Adrenal gland (tissue), 12 donors: ENCODE results near the gene ADA. TPM values are rescaled to one million over a fixed set of nuclear protein-coding genes. Genes with fewer than 3 reads are reported as not detected.

Experiments used
- DNase-seq, 7 donors: peaks; one replicate each; pipeline ENCODE4 v3.0.0-alpha.2; 2019 to 2020
- H3K27ac ChIP-seq, 5 donors: fragments of 200-600 bp; sonication (generic) in 4 of 5; 1 replicate in 3 of 5; 2 replicates in 2 of 5; pipeline versions ENCODE4 v1.5.1 to v1.8.0; 2016 to 2020; ENCODE audit warnings: mild to moderate bottlenecking in 1 of 5
- H3K27me3 ChIP-seq: fragments of 200-600 bp; 2 replicates; pipeline ENCODE4 v1.8.0; 2021
- H3K36me3 ChIP-seq, 2 donors: fragments of 200-600 bp; replicated peaks in 1 of 2; 1 replicate in 1 of 2; 2 replicates in 1 of 2; pipeline versions ENCODE4 v1.5.1 to v1.8.0; 2018 to 2022
- H3K4me1 ChIP-seq, 2 donors: fragments of 200-600 bp; replicated peaks in 1 of 2; 1 replicate in 1 of 2; 2 replicates in 1 of 2; pipeline versions ENCODE4 v1.5.1 to v1.8.0; 2018 to 2021
- H3K4me3 ChIP-seq, 4 donors: fragments of 200-600 bp; sonication (generic) in 3 of 4; one replicate each; pipeline ENCODE4 v1.5.1; 2016 to 2018
- H3K9me3 ChIP-seq, 3 donors: fragments of 200-600 bp; sonication (generic) in 1 of 3; replicated peaks in 1 of 3; 1 replicate in 2 of 3; 2 replicates in 1 of 3; pipeline versions ENCODE4 v1.5.1 to v1.8.0; 2016 to 2021
- POLR2A ChIP-seq, 2 donors: fragments of 450-650 bp; IDR thresholded peaks; one replicate each; pipeline ENCODE4 v1.6.1; 2017; ENCODE audit warnings: antibody characterized with exemption in 2 of 2, mild to moderate bottlenecking in 2 of 2, moderate library complexity in 1 of 2
- WGBS, 4 donors: extraction: QIAGEN DNeasy Blood & Tissue Kit in 2 of 4; methylation state at CpG; one replicate each; pipeline versions ENCODE4 v1.1.5 to v1.1.7; 2013 to 2017; 5-methylcytosine and 5-hydroxymethylcytosine counted together
- intact Hi-C, 2 donors: fragments of 100-400 bp; cut with DNase I; formaldehyde crosslinking; loops; one replicate each; pipeline versions ENCODE4 v1.14.1 to v1.15.0; 2022 to 2023
- polyA plus RNA-seq, 3 donors: library from polyadenylated mRNA; stranded (reverse); fragments of 200-250 nt in 2 of 3; fragments of 350-450 nt in 1 of 3; fragmentation: Illumina TruSeq in 1 of 3; extraction: RNeasy Lipid Tissue Mini Kit (QIAGEN cat#74804) in 1 of 3; gene quantifications; one replicate each; pipeline ENCODE4 v1.2.3, GENCODE V29; 2013 to 2014
- total RNA-seq, 9 donors: library from RNA; depleted of rRNA in 4 of 9; stranded (reverse); fragments of >200 nt in 4 of 9; fragments of 120-200 nt in 1 of 9; fragmentation: NEBNext Ultra II Directional in 1 of 9; extraction: Animal tissue kit (Norgen Biotek cat#: 25700) in 1 of 9; gene quantifications; one replicate each; pipeline versions ENCODE4 v1.1.0 to v1.2.4, GENCODE V29; 2013 to 2023
- TF ChIP-seq, protein P1 (sequence below), 6 experiments: fragments of 450-650 bp in 4 of 6; fragments of 200-600 bp in 2 of 6; sonication (generic) in 1 of 6; IDR thresholded peaks; 1 replicate in 5 of 6; 2 replicates in 1 of 6; pipeline versions ENCODE4 v1.5.1 to v1.8.0; 2016 to 2021; ENCODE audit warnings: antibody characterized with exemption in 6 of 6, mild to moderate bottlenecking in 2 of 6, moderate library complexity in 1 of 6
- donor health status: healthy with polysubstance abuse.
- donor health status: Bipolar disorder and iron deficiency.
- donor health status: DM: yes; HTN: yes; CAD: no.
- donor health status: DM: no; HTN: no; CAD: no.
- donor health status: DM: no; HTN: no; CAD: no.
- donor health status: DM: yes; HTN: yes; CAD: no.

Gene ADA
- total and polyA plus RNA-seq, 12 donors = 3.4 to 16.4 (median 10.0) TPM

DNA sequence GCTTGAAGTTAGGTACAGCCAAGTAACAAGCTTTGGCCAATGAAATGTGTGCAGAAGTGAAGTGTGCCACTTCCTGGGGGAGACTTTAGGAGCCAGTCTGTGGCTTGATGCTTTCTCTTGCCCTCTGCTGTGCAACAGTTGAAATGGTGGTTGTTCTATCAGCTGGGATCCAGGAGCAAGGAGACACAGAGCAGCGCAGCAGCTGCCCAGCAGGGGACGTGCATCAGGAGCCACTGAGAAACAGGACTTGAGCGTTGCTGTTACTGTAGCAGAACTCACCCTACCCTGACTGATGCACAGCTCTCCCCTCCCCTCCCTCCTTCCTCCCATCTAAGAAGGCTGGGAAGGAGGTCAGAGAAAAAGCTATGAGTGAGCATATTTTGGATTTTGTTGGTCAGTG is 44.8 kb upstream of the ADA start:
- WGBS, 4 donors = 88 to 100% (median 93%) methylated on average over 3 of the region's 3 CpGs
- H3K4me3 ChIP-seq = no peak overlapping the region

DNA sequence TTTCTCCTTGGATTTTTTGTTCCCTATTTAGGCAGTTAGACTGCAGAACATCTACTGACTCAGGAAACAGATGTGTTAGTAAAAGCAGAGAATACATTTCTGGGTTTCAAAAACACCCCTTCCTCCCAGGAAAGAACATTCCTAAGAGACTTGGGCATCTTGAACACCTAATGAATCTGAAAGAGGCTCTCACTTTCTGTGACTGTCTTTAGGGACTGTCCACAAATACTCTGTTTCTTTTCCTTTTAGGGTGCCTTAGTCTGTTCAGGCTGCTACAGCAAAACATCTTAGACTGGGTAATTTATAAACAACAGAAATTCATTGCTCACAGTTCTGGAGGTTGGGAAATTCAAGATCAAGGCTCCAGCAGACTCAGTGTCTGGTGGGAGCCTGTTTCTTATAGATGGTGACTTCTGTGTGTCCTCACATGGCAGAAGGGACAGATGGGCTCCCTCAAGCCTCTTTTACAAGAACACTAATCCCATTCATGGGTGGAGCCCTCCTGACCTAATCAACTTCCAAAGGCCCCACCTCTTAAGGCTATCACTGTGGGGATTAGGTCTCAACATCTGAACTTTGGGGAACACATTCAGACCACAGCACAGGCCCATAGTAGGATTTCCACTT is 44.3 kb upstream of the ADA start:
- no peak for DNase-seq
- peak overlapping the region in 2 of 5 donors; percentile 12 to 51 for H3K27ac ChIP-seq
- peaks cover 16 to 39% of the 10 kb centered on the region in 2 donors for H3K4me1 ChIP-seq
- no peaks in the 10 kb centered on the region for H3K27me3 ChIP-seq
- H3K36me3 ChIP-seq = no peaks in the 10 kb centered on the region
- no peaks in the 10 kb centered on the region for H3K9me3 ChIP-seq
- no peak overlapping the region for H3K4me3 ChIP-seq
- TF ChIP-seq, protein P1, sequence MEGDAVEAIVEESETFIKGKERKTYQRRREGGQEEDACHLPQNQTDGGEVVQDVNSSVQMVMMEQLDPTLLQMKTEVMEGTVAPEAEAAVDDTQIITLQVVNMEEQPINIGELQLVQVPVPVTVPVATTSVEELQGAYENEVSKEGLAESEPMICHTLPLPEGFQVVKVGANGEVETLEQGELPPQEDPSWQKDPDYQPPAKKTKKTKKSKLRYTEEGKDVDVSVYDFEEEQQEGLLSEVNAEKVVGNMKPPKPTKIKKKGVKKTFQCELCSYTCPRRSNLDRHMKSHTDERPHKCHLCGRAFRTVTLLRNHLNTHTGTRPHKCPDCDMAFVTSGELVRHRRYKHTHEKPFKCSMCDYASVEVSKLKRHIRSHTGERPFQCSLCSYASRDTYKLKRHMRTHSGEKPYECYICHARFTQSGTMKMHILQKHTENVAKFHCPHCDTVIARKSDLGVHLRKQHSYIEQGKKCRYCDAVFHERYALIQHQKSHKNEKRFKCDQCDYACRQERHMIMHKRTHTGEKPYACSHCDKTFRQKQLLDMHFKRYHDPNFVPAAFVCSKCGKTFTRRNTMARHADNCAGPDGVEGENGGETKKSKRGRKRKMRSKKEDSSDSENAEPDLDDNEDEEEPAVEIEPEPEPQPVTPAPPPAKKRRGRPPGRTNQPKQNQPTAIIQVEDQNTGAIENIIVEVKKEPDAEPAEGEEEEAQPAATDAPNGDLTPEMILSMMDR (IDR thresholded peaks at IDR 0.05) = no peak
- no peak for TF ChIP-seq POLR2A (IDR thresholded peaks at IDR 0.05)
- intact Hi-C loops = no loop called here

More for the DNA sequence above, 44.8 kb upstream of the ADA start:
- Histone ChIP-seq H3K27ac (peak overlapping the region in 1 of 5 donors; percentile 51), H3K27me3 (no peaks in the 10 kb centered on the region), H3K4me1 (peaks cover 19 to 33% of the 10 kb centered on the region in 2 donors), H3K36me3 (no peaks in the 10 kb centered on the region), H3K9me3 (no peaks in the 10 kb centered on the region)
- no peak for TF ChIP-seq POLR2A (IDR thresholded peaks at IDR 0.05)
- TF ChIP-seq, protein P1 (IDR thresholded peaks at IDR 0.05) = no peak
- intact Hi-C loops = no loop called here
- DNase-seq = no peak

DNA sequence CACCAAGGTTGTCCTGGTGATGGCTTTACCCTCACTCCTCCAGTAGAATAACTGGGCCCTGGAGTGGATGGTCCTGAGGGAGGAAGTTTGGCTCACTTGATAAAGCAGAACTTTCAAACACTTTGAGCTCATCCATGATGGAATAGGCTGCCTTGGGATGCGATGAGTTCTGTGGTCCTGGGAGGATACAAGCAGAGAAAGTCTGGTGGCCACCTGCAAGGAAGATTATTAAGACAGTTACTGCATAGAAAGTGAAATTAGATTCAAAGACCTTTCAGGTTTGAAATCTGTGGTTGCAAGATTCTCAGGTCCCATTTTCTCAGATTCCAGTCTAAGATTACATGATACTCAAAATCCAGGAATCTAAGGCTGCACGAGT is 43.8 kb upstream of the ADA start:
- H3K4me1 ChIP-seq = peaks cover 16 to 39% of the 10 kb centered on the region in 2 donors
- H3K27ac ChIP-seq = peak overlapping the region in 3 of 5 donors; percentile 2 to 51 (median 12)
- no peaks in the 10 kb centered on the region for H3K9me3 ChIP-seq
- WGBS, 4 donors = 58 to 69% (median 67%) methylated on average over 2 of the region's 2 CpGs
- no peak for DNase-seq
- no peaks in the 10 kb centered on the region for H3K36me3 ChIP-seq
- TF ChIP-seq, protein P1 (IDR thresholded peaks at IDR 0.05) = no peak
- TF ChIP-seq POLR2A (IDR thresholded peaks at IDR 0.05) = no peak
- no peak overlapping the region for H3K4me3 ChIP-seq
- no peaks in the 10 kb centered on the region for H3K27me3 ChIP-seq
- intact Hi-C loops = no loop called here

DNA sequence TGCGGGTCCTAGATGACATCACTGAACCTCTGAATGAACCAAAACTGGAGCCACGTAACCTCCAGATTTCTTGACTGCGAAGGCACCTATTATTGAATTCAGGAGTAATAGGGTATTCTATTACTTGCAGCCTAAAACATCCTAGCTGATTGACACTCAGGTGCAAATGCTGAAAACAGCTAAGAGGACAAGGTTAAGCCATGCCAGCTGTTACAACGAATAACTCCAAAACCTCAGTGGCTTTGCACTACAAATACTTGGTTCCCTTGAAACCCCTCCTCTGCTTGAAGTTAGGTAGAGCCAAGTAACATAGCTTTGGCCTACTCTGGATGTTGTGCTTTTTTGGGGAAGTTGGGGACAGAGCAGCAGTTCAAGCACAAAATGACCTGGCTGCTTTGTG is 42.7 kb upstream of the ADA start:
- peak overlapping the region in 3 of 5 donors; percentile 79 to 91 (median 81) for H3K27ac ChIP-seq
- intact Hi-C loops = no loop called here
- H3K36me3 ChIP-seq = no peaks in the 10 kb centered on the region
- H3K27me3 ChIP-seq = no peaks in the 10 kb centered on the region
- no peaks in the 10 kb centered on the region for H3K9me3 ChIP-seq
- H3K4me3 ChIP-seq = no peak overlapping the region
- no peak for DNase-seq
- 84 to 94% (median 92%) methylated on average over 4 of the region's 4 CpGs for WGBS, 4 donors
- H3K4me1 ChIP-seq = peaks cover 16 to 39% of the 10 kb centered on the region in 2 donors
- TF ChIP-seq POLR2A (IDR thresholded peaks at IDR 0.05) = no peak
- TF ChIP-seq, protein P1 (IDR thresholded peaks at IDR 0.05) = no peak
